Measurements from ENCODE around the gene ZNF687.

The ZNF687 gene

GRCh38 chr1:151281225-151281968 lies 702 bp upstream of the ZNF687 start:
- DNase-seq (ENCODE audit: low spot score): peak; percentile 95
- peak; percentile 88 for FAIRE-seq

- no peak for FAIRE-seq
- no peak for DNase-seq (ENCODE audit: low spot score)
These were observed 1.0 kb downstream of the ZNF687 start for GRCh38 chr1:151282883-151283725.

GRCh38 chr1:151284013-151284577 lies 2.0 kb downstream of the ZNF687 start:
- FAIRE-seq: no peak

GRCh38 chr1:151286619-151287340 lies 4.7 kb downstream of the ZNF687 start:
- no peak for DNase-seq (ENCODE audit: low spot score)
- no peak for FAIRE-seq

More at GRCh38 chr1:151284013-151284577, 2.0 kb downstream of the ZNF687 start:
- DNase-seq (ENCODE audit: low spot score): no peak

GRCh38 chr1:151287341-151287699 lies 5.2 kb downstream of the ZNF687 start:
- FAIRE-seq (no peak), DNase-seq (ENCODE audit: low spot score) (no peak)

GRCh38 chr1:151287767-151288500 lies 5.8 kb downstream of the ZNF687 start:
- no peak for FAIRE-seq
- no peak for DNase-seq (ENCODE audit: low spot score)

- no peak for DNase-seq (ENCODE audit: low spot score)
- no peak for FAIRE-seq
These were observed 6.4 kb downstream of the ZNF687 start for GRCh38 chr1:151288502-151288901.

- DNase-seq (ENCODE audit: low spot score) (no peak), FAIRE-seq (no peak)
These were observed 7.2 kb downstream of the ZNF687 start for GRCh38 chr1:151289080-151289935.

GRCh38 chr1:151289991-151290708 lies 8.1 kb downstream of the ZNF687 start:
- no peak for FAIRE-seq
- DNase-seq (ENCODE audit: low spot score): no peak

- DNase-seq (ENCODE audit: low spot score) (no peak), FAIRE-seq (no peak)
These were observed 8.7 kb downstream of the ZNF687 start for GRCh38 chr1:151290709-151291303.

GRCh38 chr1:151292207-151293030 lies 10.3 kb downstream of the ZNF687 start:
- DNase-seq (ENCODE audit: low spot score): no peak
- no peak for FAIRE-seq

- FAIRE-seq (no peak), DNase-seq (ENCODE audit: low spot score) (no peak)
These were observed 11.0 kb downstream of the ZNF687 start for GRCh38 chr1:151293093-151293492.

GRCh38 chr1:151294742-151295462 lies 12.8 kb downstream of the ZNF687 start:
- no peak for FAIRE-seq
- no peak for DNase-seq (ENCODE audit: low spot score)

- FAIRE-seq (no peak), DNase-seq (ENCODE audit: low spot score) (no peak)
These were observed 27.8 kb downstream of the ZNF687 start for GRCh38 chr1:151309811-151310323.

GRCh38 chr1:151311011-151311410 lies 28.9 kb downstream of the ZNF687 start:
- DNase-seq (ENCODE audit: low spot score): no peak
- FAIRE-seq: no peak

GRCh38 chr1:151311589-151312331 lies 29.7 kb downstream of the ZNF687 start:
- DNase-seq (ENCODE audit: low spot score): peak; percentile 97
- peak; percentile 95 for FAIRE-seq

Measured in RCC 7860 (cell line).